Stomach (tissue), 4 donors: ENCODE results near the gene CDK12.
"Not testable (repeated sequence)": the region's sequence is repeated elsewhere in the genome, so short reads cannot be mapped to it uniquely, and the experiment has no call there.

Experiments
- CTCF ChIP-seq, 7 experiments: fragments of 450-650 bp in 4 of 7; fragments of 200-600 bp in 3 of 7; sonication (generic) in 3 of 7; IDR thresholded peaks; one replicate each; pipeline ENCODE4 v1.5.1; 2016 to 2019; ENCODE audit warnings: antibody characterized with exemption in 7 of 7, control low read depth in 2 of 7, mild to moderate bottlenecking in 1 of 7
- EP300 ChIP-seq: sonication (generic); formaldehyde crosslinking; IDR thresholded peaks from one replicate; pipeline ENCODE4 v1.6.1; 2017; ENCODE audit warnings: antibody characterized with exemption
- POLR2A ChIP-seq, 4 donors: fragments of 450-650 bp; IDR thresholded peaks; one replicate each; pipeline ENCODE4 v1.6.1; 2016; ENCODE audit warnings: antibody characterized with exemption in 4 of 4, control low read depth in 2 of 4, mild to moderate bottlenecking in 1 of 4, moderate library complexity in 1 of 4
- POLR2AphosphoS5 ChIP-seq, 3 donors: sonication (generic); formaldehyde crosslinking; IDR thresholded peaks; one replicate each; pipeline ENCODE4 v1.6.1; 2016; ENCODE audit warnings: antibody characterized with exemption in 3 of 3

- TF ChIP-seq POLR2AphosphoS5 (IDR thresholded peaks at IDR 0.05); POLR2A (IDR thresholded peaks at IDR 0.05); CTCF (IDR thresholded peaks at IDR 0.05); EP300: not testable (repeated sequence)
These were observed 26.2 kb downstream of the CDK12 start for GRCh38 chr17:39487490-39487889.
